Measurements from ENCODE around the gene MRPL53.
"Not testable (repeated sequence)": the region's sequence is repeated elsewhere in the genome, so short reads cannot be mapped to it uniquely, and the experiment has no call there.

MRPL53 gene

GRCh38 chr2:74448771-74449170 lies 23.7 kb downstream of the MRPL53 start:
- DNase-seq (ENCODE audit: low read depth) = no peak

- DNase-seq (ENCODE audit: low read depth) = no peak
Observed at GRCh38 chr2:74447230-74447999, 25.1 kb downstream of the MRPL53 start.

- no peak for DNase-seq (ENCODE audit: low read depth)
Observed at GRCh38 chr2:74444498-74445318, 27.8 kb downstream of the MRPL53 start.

GRCh38 chr2:74442483-74443297 lies 29.8 kb downstream of the MRPL53 start:
- not testable (repeated sequence) for DNase-seq (ENCODE audit: low read depth)

- DNase-seq (ENCODE audit: low read depth) = no peak
Observed at GRCh38 chr2:74441690-74442482, 30.6 kb downstream of the MRPL53 start, which contains the start of gene RTKN. Gene RTKN, minus strand, starts transcription at chr2:74441937. Its CDS starts 121 bp downstream, at chr2:74441816.

GRCh38 chr2:74441170-74441689 lies 31.2 kb downstream of the MRPL53 start:
- DNase-seq (ENCODE audit: low read depth) = no peak

GRCh38 chr2:74440378-74441169 lies 31.9 kb downstream of the MRPL53 start:
- DNase-seq (ENCODE audit: low read depth) = no peak

- DNase-seq (ENCODE audit: low read depth) = no peak
Observed at GRCh38 chr2:74439803-74440377, 32.6 kb downstream of the MRPL53 start.

- DNase-seq (ENCODE audit: low read depth) = no peak
Observed at GRCh38 chr2:74439373-74439772, 33.1 kb downstream of the MRPL53 start.

- DNase-seq (ENCODE audit: low read depth) = no peak
Observed at GRCh38 chr2:74438248-74438647, 34.2 kb downstream of the MRPL53 start.

GRCh38 chr2:74436848-74437695 lies 35.4 kb downstream of the MRPL53 start:
- DNase-seq (ENCODE audit: low read depth) = no peak

GRCh38 chr2:74436111-74436805 lies 36.2 kb downstream of the MRPL53 start:
- DNase-seq (ENCODE audit: low read depth) = no peak

GRCh38 chr2:74430502-74430901 lies 42.0 kb downstream of the MRPL53 start:
- no peak for DNase-seq (ENCODE audit: low read depth)

- no peak for DNase-seq (ENCODE audit: low read depth)
Observed at GRCh38 chr2:74429487-74430451, 42.7 kb downstream of the MRPL53 start.

GRCh38 chr2:74428675-74429074 lies 43.8 kb downstream of the MRPL53 start:
- DNase-seq (ENCODE audit: low read depth) = no peak

- no peak for DNase-seq (ENCODE audit: low read depth)
Observed at GRCh38 chr2:74427551-74427950, 44.9 kb downstream of the MRPL53 start.

- DNase-seq (ENCODE audit: low read depth) = no peak
Observed at GRCh38 chr2:74426181-74426758, 46.2 kb downstream of the MRPL53 start.
